ENCODE results near the gene AKR1B1. TPM values are rescaled to one million over a fixed set of nuclear protein-coding genes. Genes with fewer than 3 reads are reported as not detected.
"Not testable (repeated sequence)": the region's sequence is repeated elsewhere in the genome, so short reads cannot be mapped to it uniquely, and the experiment has no call there.

AKR1B1 gene
- total RNA-seq, 1 experiment from 2014 or later = 166 TPM

GRCh38 chr7:134493091-134493490 lies 34.2 kb upstream of the AKR1B1 start:
- Histone ChIP-seq H3K23me2 (ENCODE audit: insufficient read length, low read depth, low read length, poor library complexity, severe bottlenecking) (no peaks in the 10 kb centered on the region), H3K18ac (ENCODE audit: insufficient read length, low read depth, low read length) (no peak overlapping the region), H4K5ac (ENCODE audit: insufficient read length, low read depth, low read length) (no peak overlapping the region), H2BK15ac (ENCODE audit: low read depth, low read length) (no peak overlapping the region), H2BK12ac (ENCODE audit: insufficient read length, low read depth, low read length) (no peak overlapping the region), H3K4ac (ENCODE audit: low read depth, low read length) (no peak overlapping the region), H2BK120ac (ENCODE audit: low read depth, low read length, poor library complexity, severe bottlenecking) (no peak overlapping the region), H3K4me2 (ENCODE audit: insufficient read depth, insufficient read length, low read length) (no peak overlapping the region), H3K14ac (ENCODE audit: insufficient read depth, low read length) (no peak overlapping the region), H3K9me3 (ENCODE audit: control insufficient read depth, low read depth, low read length) (no peaks in the 10 kb centered on the region), H4K8ac (replicated peaks; ENCODE audit: insufficient read length, low read depth, low read length) (no peak overlapping the region), H2AFZ (ENCODE audit: low read length) (no peak overlapping the region), H3K79me2 (ENCODE audit: insufficient read depth, low read length) (no peaks in the 10 kb centered on the region), H3K56ac (ENCODE audit: insufficient read length, low read depth, low read length) (no peak overlapping the region), H2BK20ac (ENCODE audit: low read depth, low read length, poor library complexity, severe bottlenecking) (no peak overlapping the region), H3K9ac (ENCODE audit: extremely low read depth, insufficient read length, low read length) (no peak overlapping the region), H3K79me1 (ENCODE audit: insufficient read depth, low read depth, low read length, poor library complexity, severe bottlenecking) (no peaks in the 10 kb centered on the region), H3K27me3 (ENCODE audit: insufficient read depth, low read length) (no peaks in the 10 kb centered on the region), H4K91ac (ENCODE audit: insufficient read length, low read depth, low read length) (no peak overlapping the region), H2AK5ac (ENCODE audit: insufficient read length, low read length) (no peak overlapping the region), H3T11ph (ENCODE audit: low read length) (no peak overlapping the region), H4K20me1 (ENCODE audit: control insufficient read depth, insufficient read depth, insufficient read length) (no peaks in the 10 kb centered on the region), H3K23ac (ENCODE audit: insufficient read length, low read depth, low read length) (no peak overlapping the region), H3K27ac (ENCODE audit: insufficient read length, low read depth, low read length) (no peak overlapping the region), H2BK5ac (ENCODE audit: insufficient read length, low read length) (no peak overlapping the region), H3K4me1 (ENCODE audit: insufficient read depth, low read length) (no peaks in the 10 kb centered on the region)
- H3K9me3 Mint-ChIP-seq = no peaks in the 10 kb centered on the region
- TF ChIP-seq CTCF (conservative IDR thresholded peaks at IDR 0.05) = no peak
- DNase-seq = no peak
- no peaks in the 10 kb centered on the region for H3K4me1 Mint-ChIP-seq
- H3K36me3 Mint-ChIP-seq (ENCODE audit: insufficient read depth in 1 of 3, low read depth in 3 of 3) = no peaks in the 10 kb centered on the region
- H3K4me3 Mint-ChIP-seq = no peak overlapping the region
- H3K27me3 Mint-ChIP-seq (ENCODE audit: low read depth) = peaks cover 8% of the 10 kb centered on the region
- H3K27ac Mint-ChIP-seq = no peak overlapping the region
- WGBS (ENCODE audit: extremely low coverage, insufficient read length, low lambda C conversion rate) = no CpG with 5 or more reads among the region's 2 CpGs

- H3K14ac ChIP-seq (ENCODE audit: insufficient read depth, low read length); H3K4me1 ChIP-seq (ENCODE audit: insufficient read depth, low read length); H4K91ac ChIP-seq (ENCODE audit: insufficient read length, low read depth, low read length); H3K79me2 ChIP-seq (ENCODE audit: insufficient read depth, low read length); H3T11ph ChIP-seq (ENCODE audit: low read length); H3K56ac ChIP-seq (ENCODE audit: insufficient read length, low read depth, low read length); H3K4me1 Mint-ChIP-seq; H3K27ac Mint-ChIP-seq; H3K23me2 ChIP-seq (ENCODE audit: insufficient read length, low read depth, low read length, poor library complexity, severe bottlenecking); H3K27ac ChIP-seq (ENCODE audit: insufficient read length, low read depth, low read length); H3K9me3 ChIP-seq (ENCODE audit: control insufficient read depth, low read depth, low read length); H2BK5ac ChIP-seq (ENCODE audit: insufficient read length, low read length); H2BK20ac ChIP-seq (ENCODE audit: low read depth, low read length, poor library complexity, severe bottlenecking); H3K27me3 ChIP-seq (ENCODE audit: insufficient read depth, low read length); H3K36me3 Mint-ChIP-seq (ENCODE audit: insufficient read depth in 1 of 3, low read depth in 3 of 3); H4K5ac ChIP-seq (ENCODE audit: insufficient read length, low read depth, low read length); H3K4me3 Mint-ChIP-seq; H3K9ac ChIP-seq (ENCODE audit: extremely low read depth, insufficient read length, low read length); H2AFZ ChIP-seq (ENCODE audit: low read length); H4K8ac ChIP-seq (replicated peaks; ENCODE audit: insufficient read length, low read depth, low read length); H4K20me1 ChIP-seq (ENCODE audit: control insufficient read depth, insufficient read depth, insufficient read length); H3K18ac ChIP-seq (ENCODE audit: insufficient read length, low read depth, low read length); H3K79me1 ChIP-seq (ENCODE audit: insufficient read depth, low read depth, low read length, poor library complexity, severe bottlenecking); H3K27me3 Mint-ChIP-seq (ENCODE audit: low read depth); H3K9me3 Mint-ChIP-seq; H2AK5ac ChIP-seq (ENCODE audit: insufficient read length, low read length); H2BK12ac ChIP-seq (ENCODE audit: insufficient read length, low read depth, low read length); H3K4me2 ChIP-seq (ENCODE audit: insufficient read depth, insufficient read length, low read length); H2BK120ac ChIP-seq (ENCODE audit: low read depth, low read length, poor library complexity, severe bottlenecking); H2BK15ac ChIP-seq (ENCODE audit: low read depth, low read length); H3K4ac ChIP-seq (ENCODE audit: low read depth, low read length); H3K23ac ChIP-seq (ENCODE audit: insufficient read length, low read depth, low read length); DNase-seq: not testable (repeated sequence)
- no CpG with 5 or more reads among the region's 4 CpGs for WGBS (ENCODE audit: extremely low coverage, insufficient read length, low lambda C conversion rate)
These were observed 28.8 kb upstream of the AKR1B1 start for GRCh38 chr7:134487721-134488120.

Data from H9 (cell line).